IMR-90 (cell line): ENCODE results near the gene CST11. TPM values are rescaled to one million over a fixed set of nuclear protein-coding genes. Genes with fewer than 3 reads are reported as not detected.

Source experiments
- ATAC-seq: fragments of 200-7000 bp; cut with Tn5 transposase; 2 replicates; pipeline ENCODE4 v1.9.1; 2020; ENCODE audit warnings: low read depth, mild to moderate bottlenecking, moderate library complexity
- BruUV-seq: library from RNA; stranded (reverse); fragments of 400-500 nt; replicated peaks from 2 replicates; lab custom pipeline; 2021; lab: Mats Ljungman, UMichigan
- CTCF ChIA-PET: fragments of 300-600 bp; formaldehyde crosslinking; extraction: SDS; loops from one replicate; lab custom pipeline; 2021; ENCODE audit warnings: antibody characterized with exemption; lab: Yijun Ruan, JAX
- POLR2A ChIA-PET: fragments of 300-600 bp; sonication (Branson Sonifier 250); formaldehyde crosslinking; loops from one replicate; lab custom pipeline; 2022; ENCODE audit warnings: antibody characterized with exemption; ENCODE audit not compliant: unreplicated experiment; lab: Charles Lee
- DNase-seq: peaks from one replicate; pipeline ENCODE4 v3.0.0; 2013
- H2AFZ ChIP-seq: replicated peaks from 2 replicates; pipeline ENCODE3; 2013; ENCODE audit warnings: low read length, mild to moderate bottlenecking; ENCODE audit not compliant: poor library complexity
- H2AK5ac ChIP-seq: 2 replicates; pipeline ENCODE4 v1.6.1; 2013; ENCODE audit warnings: low read depth, low read length, inconsistent platforms
- H2AK9ac ChIP-seq: replicated peaks from 2 replicates; pipeline ENCODE3; 2013; ENCODE audit warnings: mild to moderate bottlenecking, low read depth, low read length, moderate library complexity; ENCODE audit not compliant: poor library complexity
- H2BK120ac ChIP-seq: 2 replicates; pipeline ENCODE4 v1.6.1; 2013; ENCODE audit warnings: low read depth, low read length, inconsistent platforms
- H2BK15ac ChIP-seq: 3 replicates; pipeline ENCODE4 v1.6.1; 2013; ENCODE audit warnings: low read depth, low read length, inconsistent platforms
- H2BK20ac ChIP-seq: 2 replicates; pipeline ENCODE4 v1.6.1; 2013; ENCODE audit warnings: low read depth, mild to moderate bottlenecking, inconsistent platforms, low read length, moderate library complexity
- H2BK5ac ChIP-seq: 2 replicates; pipeline ENCODE4 v1.6.1; 2013; ENCODE audit warnings: mild to moderate bottlenecking, low read depth, low read length, inconsistent platforms; ENCODE audit not compliant: poor library complexity, severe bottlenecking
- H3K14ac ChIP-seq: replicated peaks from 2 replicates; pipeline ENCODE4 v1.6.1; 2013; ENCODE audit warnings: low read depth, low read length, inconsistent platforms
- H3K18ac ChIP-seq: 2 replicates; pipeline ENCODE4 v1.6.1; 2013; ENCODE audit warnings: low read depth, low read length, control low read depth
- H3K23ac ChIP-seq: 2 replicates; pipeline ENCODE4 v1.6.1; 2013; ENCODE audit warnings: low read depth, low read length, inconsistent platforms
- H3K27ac ChIP-seq: 2 replicates; pipeline ENCODE4 v1.5.1; 2013; ENCODE audit warnings: mild to moderate bottlenecking, control low read depth, low read length; ENCODE audit not compliant: insufficient read depth
- H3K27me3 ChIP-seq: 2 replicates; pipeline ENCODE4 v1.6.1; 2013; ENCODE audit warnings: low read length; ENCODE audit not compliant: control insufficient read depth, insufficient read depth
- H3K36me3 ChIP-seq: 2 replicates; pipeline ENCODE4 v1.6.1; 2013; ENCODE audit warnings: low read length, mixed read lengths; ENCODE audit not compliant: control insufficient read depth, insufficient read depth
- H3K4ac ChIP-seq: 2 replicates; pipeline ENCODE4 v1.6.1; 2013; ENCODE audit warnings: low read depth, low read length, inconsistent platforms
- H3K4me1 ChIP-seq: 2 replicates; pipeline ENCODE4 v1.6.1; 2013; ENCODE audit warnings: low read length, mixed read lengths; ENCODE audit not compliant: control insufficient read depth, insufficient read depth
- H3K4me2 ChIP-seq: 2 replicates; pipeline ENCODE4 v1.6.1; 2013; ENCODE audit warnings: low read depth, mild to moderate bottlenecking, control low read depth, low read length, moderate library complexity
- H3K4me3 ChIP-seq: 2 replicates; pipeline ENCODE4 v1.5.1; 2013; ENCODE audit warnings: low read depth, mild to moderate bottlenecking, control low read depth, low read length, moderate library complexity; ENCODE audit not compliant: insufficient read depth
- H3K56ac ChIP-seq: 2 replicates; pipeline ENCODE4 v1.6.1; 2013; ENCODE audit warnings: low read length, inconsistent platforms; ENCODE audit not compliant: insufficient read depth; ENCODE audit errors: extremely low read depth
- H3K79me1 ChIP-seq, 2 experiments: 2 replicates each; pipeline ENCODE4 v1.6.1; 2013; ENCODE audit warnings: low read length in 2 of 2, inconsistent platforms in 1 of 2, low read depth in 1 of 2
- H3K9ac ChIP-seq: 2 replicates; pipeline ENCODE4 v1.6.1; 2013; ENCODE audit warnings: low read depth, low read length, control low read depth
- H3K9me1 ChIP-seq: 2 replicates; pipeline ENCODE4 v1.6.1; 2013; ENCODE audit warnings: low read length, inconsistent platforms; ENCODE audit not compliant: insufficient read depth
- H3K9me3 ChIP-seq: 2 replicates; pipeline ENCODE4 v1.6.1; 2013; ENCODE audit warnings: low read length; ENCODE audit not compliant: control insufficient read depth, insufficient read depth
- H4K20me1 ChIP-seq: 2 replicates; pipeline ENCODE4 v1.6.1; 2013; ENCODE audit warnings: low read length, inconsistent platforms; ENCODE audit not compliant: insufficient read depth
- H4K5ac ChIP-seq: 2 replicates; pipeline ENCODE4 v1.6.1; 2013; ENCODE audit warnings: mild to moderate bottlenecking, low read depth, low read length, control low read depth
- H4K8ac ChIP-seq, 2 experiments: 2 replicates each; pipeline ENCODE4 v1.6.1; 2013; ENCODE audit warnings: low read depth in 2 of 2, low read length in 2 of 2, control low read depth in 1 of 2, inconsistent platforms in 1 of 2
- H4K91ac ChIP-seq: 2 replicates; pipeline ENCODE4 v1.6.1; 2013; ENCODE audit warnings: low read depth, low read length, inconsistent platforms; ENCODE audit not compliant: insufficient read depth
- BHLHE40 ChIP-seq: fragments of 150-350 bp; IDR thresholded peaks from 2 replicates; pipeline ENCODE4 v1.6.1; 2016; ENCODE audit warnings: mild to moderate bottlenecking, low read depth, low read length
- CEBPB ChIP-seq: IDR thresholded peaks from 2 replicates; pipeline ENCODE4 v1.6.1; 2012; ENCODE audit warnings: low read depth, low read length, improper control_type of control experiment
- CHD1 ChIP-seq: IDR thresholded peaks from 2 replicates; pipeline ENCODE4 v1.6.1; 2012; ENCODE audit warnings: low read depth, low read length, improper control_type of control experiment
- CTCF ChIP-seq: conservative IDR thresholded peaks from 2 replicates; pipeline ENCODE4 v1.5.1; 2012; ENCODE audit warnings: mild to moderate bottlenecking, low read depth, low read length, improper control_type of control experiment
- ELK1 ChIP-seq: fragments of 150-350 bp; IDR thresholded peaks from 2 replicates; pipeline ENCODE4 v1.6.1; 2016; ENCODE audit warnings: low read depth, mild to moderate bottlenecking, low read length, moderate library complexity, borderline replicate concordance
- FOS ChIP-seq: fragments of 150-350 bp; IDR thresholded peaks from 2 replicates; pipeline ENCODE4 v1.6.1; 2016; ENCODE audit warnings: low read depth, low read length
- MAFK ChIP-seq: IDR thresholded peaks from 2 replicates; pipeline ENCODE4 v1.6.1; 2012; ENCODE audit warnings: low read depth, low read length, improper control_type of control experiment
- MAZ ChIP-seq: IDR thresholded peaks from 2 replicates; pipeline ENCODE4 v1.6.1; 2012; ENCODE audit warnings: low read depth, mild to moderate bottlenecking, low read length, improper control_type of control experiment, moderate library complexity, borderline replicate concordance
- MXI1 ChIP-seq: IDR thresholded peaks from 2 replicates; pipeline ENCODE4 v1.6.1; 2012; ENCODE audit warnings: low read depth, mild to moderate bottlenecking, low read length, moderate library complexity, borderline replicate concordance
- NFE2L2 ChIP-seq: fragments of 150-350 bp; IDR thresholded peaks from 2 replicates; pipeline ENCODE4 v1.6.1; 2016; ENCODE audit warnings: low read depth, mild to moderate bottlenecking, low read length
- POLR2A ChIP-seq: IDR thresholded peaks from 2 replicates; pipeline ENCODE4 v1.6.1; 2012; ENCODE audit warnings: mild to moderate bottlenecking, low read depth, low read length
- RAD21 ChIP-seq: IDR thresholded peaks from 2 replicates; pipeline ENCODE4 v1.6.1; 2012; ENCODE audit warnings: low read length, improper control_type of control experiment
- RCOR1 ChIP-seq: IDR thresholded peaks from 2 replicates; pipeline ENCODE4 v1.6.1; 2012; ENCODE audit warnings: mild to moderate bottlenecking, low read length, improper control_type of control experiment; ENCODE audit not compliant: insufficient replicate concordance
- RFX5 ChIP-seq: IDR thresholded peaks from 2 replicates; pipeline ENCODE4 v1.8.0; 2012; ENCODE audit warnings: low read depth, mild to moderate bottlenecking, low read length, moderate library complexity
- SMC3 ChIP-seq: fragments of 150-350 bp; IDR thresholded peaks from 2 replicates; pipeline ENCODE4 v1.6.1; 2016; ENCODE audit warnings: low read depth, mild to moderate bottlenecking, antibody characterized with exemption, low read length, moderate library complexity
- USF2 ChIP-seq: fragments of 150-350 bp; IDR thresholded peaks from 2 replicates; pipeline ENCODE4 v1.6.1; 2017; ENCODE audit warnings: mild to moderate bottlenecking, antibody characterized with exemption, low read length, low read depth
- WGBS, 2 experiments: methylation state at CpG; one replicate each; pipeline versions ENCODE4 v1.1.5 to v1.1.7; 2013; ENCODE audit warnings: missing lambda C conversion rate in 2 of 2; ENCODE audit not compliant: insufficient read length in 1 of 2; ENCODE audit errors: extremely low coverage in 2 of 2; 5-methylcytosine and 5-hydroxymethylcytosine counted together
- dilution Hi-C: fragments of 300-500 bp; cut with HindIII; formaldehyde crosslinking; loops from one replicate; pipeline ENCODE4 v1.14.3; 2018; ENCODE audit warnings: low sequenced_read_pairs; ENCODE audit not compliant: unreplicated experiment
- in situ Hi-C: fragments of 300-500 bp; cut with MboI; formaldehyde crosslinking; loops from 3 replicates; pipeline ENCODE4 v1.14.3; 2019; ENCODE audit warnings: low sequenced_read_pairs, inconsistent platforms, mixed read lengths
- intact Hi-C: fragments of 100-400 bp; cut with micrococcal nuclease; formaldehyde crosslinking; loops from 2 replicates; pipeline ENCODE4 v1.10.0; 2022
- polyA plus RNA-seq, 3 experiments: library from polyadenylated mRNA; depleted of rRNA; stranded (reverse); fragments of >200 nt; gene quantifications; 2 replicates each; pipeline ENCODE4 v1.2.3, GENCODE V29; 2012; ENCODE audit warnings: low replicate concordance in 1 of 3
- total RNA-seq: library from RNA; depleted of rRNA; stranded (reverse); fragments of >200 nt; gene quantifications from 2 replicates; pipeline ENCODE4 v1.2.3, GENCODE V29; 2012

CST11 gene
- total and polyA plus RNA-seq, 2 of the 4 experiments (the other 2 are of a cell fraction) = not detected

GRCh38 chr20:23433628-23434027, 19.0 kb downstream of the CST11 start:
- Histone ChIP-seq H4K8ac (no peak overlapping the region), H2BK20ac (no peak overlapping the region), H3K9me1 (no peaks in the 10 kb centered on the region), H3K14ac (no peak overlapping the region), H4K20me1 (no peaks in the 10 kb centered on the region), H3K4ac (no peak overlapping the region), H4K5ac (no peak overlapping the region), H2BK5ac (no peak overlapping the region), H3K56ac (no peak overlapping the region), H3K27me3 (peaks cover 10% of the 10 kb centered on the region), H2BK120ac (no peak overlapping the region), H3K4me2 (no peak overlapping the region), H3K27ac (no peak overlapping the region), H2AK5ac (no peak overlapping the region), H3K36me3 (no peaks in the 10 kb centered on the region), H3K4me1 (no peaks in the 10 kb centered on the region), H3K18ac (no peak overlapping the region), H3K9ac (no peak overlapping the region), H3K23ac (no peak overlapping the region), H3K4me3 (no peak overlapping the region), H2AFZ (no peak overlapping the region), H3K9me3 (no peaks in the 10 kb centered on the region), H2AK9ac (no peak overlapping the region), H2BK15ac (no peak overlapping the region), H4K91ac (no peak overlapping the region), H3K79me1 (no peaks in the 10 kb centered on the region)
- BruUV-seq = no TSS peak
- WGBS, 2 experiments = no CpG with 5 or more reads among the region's 3 CpGs
- in situ Hi-C loops (no loop called here), dilution Hi-C loops (no loop called here), intact Hi-C loops (no loop called here)
- ATAC-seq = no peak
- TF ChIP-seq POLR2A (no peak), NFE2L2 (no peak), CEBPB (no peak), CHD1 (no peak), USF2 (no peak), RFX5 (no peak), FOS (no peak), RCOR1 (no peak), MAZ (no peak), BHLHE40 (no peak), RAD21 (no peak), SMC3 (no peak), MAFK (no peak), MXI1 (no peak), ELK1 (no peak), CTCF (no peak)
- POLR2A ChIA-PET = no interaction called here
- no peak for DNase-seq
- CTCF ChIA-PET = no interaction called here
